GM12891 (cell line): ENCODE measurements around the gene FAF1.

Source experiments
- POLR2A ChIP-seq: IDR thresholded peaks from 2 replicates; pipeline ENCODE4 v1.6.1; 2011; ENCODE audit warnings: low read depth, low read length, control low read depth
- POLR2AphosphoS5 ChIP-seq: IDR thresholded peaks from 2 replicates; pipeline ENCODE4 v1.6.1; 2011; ENCODE audit warnings: low read depth, low read length, control low read depth

- TF ChIP-seq POLR2A, result no peak
- no peak for TF ChIP-seq POLR2AphosphoS5
These were observed 433.6 kb downstream of the FAF1 start for GRCh38 chr1:50526431-50526830.
